Gastrocnemius medialis (tissue), 4 donors: ENCODE data around the gene BEND6. TPM values are rescaled to one million over a fixed set of nuclear protein-coding genes. Genes with fewer than 3 reads are reported as not detected.

Source experiments
- ATAC-seq, 2 donors: fragments of 150-250 bp; one replicate each; pipeline ENCODE4 v1.9.1; 2016
- DNase-seq, 2 donors: peaks; one replicate each; pipeline ENCODE4 v3.0.0-alpha.2; 2019
- H3K27ac ChIP-seq, 4 donors: fragments of 200-600 bp; sonication (generic); 1 replicate in 1 of 4; 2 replicates in 3 of 4; pipeline ENCODE4 v1.5.1; 2016 to 2018; ENCODE audit warnings: mild to moderate bottlenecking in 2 of 4, moderate library complexity in 1 of 4
- H3K27me3 ChIP-seq, 3 donors: fragments of 200-600 bp; sonication (generic) in 2 of 3; 1 replicate in 1 of 3; 2 replicates in 2 of 3; pipeline versions ENCODE4 v1.5.1 to v1.6.0; 2016 to 2019; ENCODE audit warnings: mild to moderate bottlenecking in 1 of 3, moderate library complexity in 1 of 3
- H3K36me3 ChIP-seq, 2 donors: fragments of 200-600 bp; sonication (generic) in 1 of 2; one replicate each; pipeline ENCODE4 v1.5.1; 2017 to 2018
- H3K4me1 ChIP-seq, 2 donors: fragments of 200-600 bp; sonication (generic) in 1 of 2; one replicate each; pipeline ENCODE4 v1.5.1; 2016 to 2017; ENCODE audit warnings: mild to moderate bottlenecking in 2 of 2
- H3K4me3 ChIP-seq, 4 donors: fragments of 200-600 bp; sonication (generic) in 3 of 4; 1 replicate in 1 of 4; 2 replicates in 3 of 4; pipeline ENCODE4 v1.5.1; 2016 to 2019; ENCODE audit warnings: mild to moderate bottlenecking in 2 of 4
- H3K9me3 ChIP-seq, 3 donors: fragments of 200-600 bp; sonication (generic) in 2 of 3; 1 replicate in 1 of 3; 2 replicates in 2 of 3; pipeline ENCODE4 v1.5.1; 2016 to 2019
- POLR2A ChIP-seq, 2 donors: fragments of 450-650 bp; IDR thresholded peaks; one replicate each; pipeline ENCODE4 v1.6.1; 2017; ENCODE audit warnings: antibody characterized with exemption in 2 of 2, mild to moderate bottlenecking in 2 of 2, moderate library complexity in 2 of 2
- in situ Hi-C, 4 donors: fragments of 200-750 bp; cut with MboI; loops; one replicate each; pipeline versions ENCODE4 v1.15.0 to v1.8.0; 2017; ENCODE audit warnings: low sequenced_read_pairs in 4 of 4
- intact Hi-C: fragments of 100-400 bp; cut with DNase I; formaldehyde crosslinking; loops from one replicate; pipeline ENCODE4 v1.15.1; 2023; ENCODE audit warnings: low total_unique reads
- total RNA-seq, 4 donors: library from RNA; depleted of rRNA; stranded (reverse); fragments of >200 nt; gene quantifications; one replicate each; pipeline versions ENCODE4 v1.1.0 to v1.2.3, GENCODE V29; 2016
- TF ChIP-seq, protein P1 (sequence below), 5 experiments: fragments of 450-650 bp in 3 of 5; fragments of 200-600 bp in 2 of 5; sonication (generic) in 2 of 5; IDR thresholded peaks in 4 of 5; conservative IDR thresholded peaks in 1 of 5; 1 replicate in 4 of 5; 2 replicates in 1 of 5; pipeline ENCODE4 v1.5.1; 2016 to 2019; ENCODE audit warnings: antibody characterized with exemption in 5 of 5, mild to moderate bottlenecking in 3 of 5, moderate library complexity in 3 of 5

BEND6 gene
- total RNA-seq, 4 donors from 2014 or later: 0.15 to 0.97 (median 0.56) TPM

DNA sequence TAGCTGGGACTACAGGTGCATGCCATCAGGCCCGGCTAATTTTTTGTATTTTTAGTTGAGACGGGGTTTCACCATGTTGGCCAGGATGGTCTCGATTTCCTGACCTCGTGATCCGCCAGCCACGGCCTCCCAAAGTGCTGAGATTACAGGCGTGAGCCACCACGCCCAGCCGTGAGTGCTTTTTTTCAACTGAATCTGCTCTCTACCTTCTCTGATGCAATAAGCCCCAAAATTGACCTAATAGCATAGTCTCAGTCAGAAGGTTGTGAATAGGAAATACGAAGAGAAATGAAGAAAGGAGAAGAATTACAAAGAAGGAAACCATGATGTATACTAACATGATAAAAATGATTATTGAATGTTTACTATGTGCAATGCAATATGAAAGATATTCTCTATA lies 33.2 kb downstream of the BEND6 start:
- Histone ChIP-seq H3K27me3 (no peaks in the 10 kb centered on the region), H3K4me1 (no peaks in the 10 kb centered on the region), H3K36me3 (no peaks in the 10 kb centered on the region), H3K9me3 (no peaks in the 10 kb centered on the region), H3K4me3 (no peak overlapping the region), H3K27ac (no peak overlapping the region)
- no peak for DNase-seq
- TF ChIP-seq, protein P1, sequence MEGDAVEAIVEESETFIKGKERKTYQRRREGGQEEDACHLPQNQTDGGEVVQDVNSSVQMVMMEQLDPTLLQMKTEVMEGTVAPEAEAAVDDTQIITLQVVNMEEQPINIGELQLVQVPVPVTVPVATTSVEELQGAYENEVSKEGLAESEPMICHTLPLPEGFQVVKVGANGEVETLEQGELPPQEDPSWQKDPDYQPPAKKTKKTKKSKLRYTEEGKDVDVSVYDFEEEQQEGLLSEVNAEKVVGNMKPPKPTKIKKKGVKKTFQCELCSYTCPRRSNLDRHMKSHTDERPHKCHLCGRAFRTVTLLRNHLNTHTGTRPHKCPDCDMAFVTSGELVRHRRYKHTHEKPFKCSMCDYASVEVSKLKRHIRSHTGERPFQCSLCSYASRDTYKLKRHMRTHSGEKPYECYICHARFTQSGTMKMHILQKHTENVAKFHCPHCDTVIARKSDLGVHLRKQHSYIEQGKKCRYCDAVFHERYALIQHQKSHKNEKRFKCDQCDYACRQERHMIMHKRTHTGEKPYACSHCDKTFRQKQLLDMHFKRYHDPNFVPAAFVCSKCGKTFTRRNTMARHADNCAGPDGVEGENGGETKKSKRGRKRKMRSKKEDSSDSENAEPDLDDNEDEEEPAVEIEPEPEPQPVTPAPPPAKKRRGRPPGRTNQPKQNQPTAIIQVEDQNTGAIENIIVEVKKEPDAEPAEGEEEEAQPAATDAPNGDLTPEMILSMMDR (IDR thresholded peaks at IDR 0.05 in 4 of 5, conservative IDR thresholded peaks at IDR 0.05 in 1 of 5): no peak
- TF ChIP-seq POLR2A (IDR thresholded peaks at IDR 0.05): no peak
- intact Hi-C loops (no loop called here), in situ Hi-C loops (no loop called here)
- ATAC-seq: no peak

DNA sequence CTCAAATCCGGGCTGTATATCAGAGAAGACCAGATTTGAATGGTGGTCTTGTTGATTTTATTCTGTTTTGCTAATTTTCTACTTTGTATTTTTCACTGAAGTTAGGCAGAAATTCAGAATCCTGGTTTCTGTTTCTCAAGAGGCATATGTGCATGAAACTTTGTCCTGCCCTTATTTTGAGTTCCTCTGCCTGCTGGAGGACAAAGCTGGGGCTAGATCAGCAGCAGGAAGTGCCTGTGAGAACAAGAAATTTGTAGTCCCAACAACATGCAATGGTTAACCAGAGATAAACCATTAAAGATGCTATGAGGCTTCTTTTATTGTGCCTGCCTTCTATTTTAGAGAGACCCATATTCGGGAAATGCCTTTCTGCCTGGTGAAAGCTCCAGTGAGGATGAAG lies 37.1 kb downstream of the BEND6 start:
- in situ Hi-C loops: no loop called here

DNA sequence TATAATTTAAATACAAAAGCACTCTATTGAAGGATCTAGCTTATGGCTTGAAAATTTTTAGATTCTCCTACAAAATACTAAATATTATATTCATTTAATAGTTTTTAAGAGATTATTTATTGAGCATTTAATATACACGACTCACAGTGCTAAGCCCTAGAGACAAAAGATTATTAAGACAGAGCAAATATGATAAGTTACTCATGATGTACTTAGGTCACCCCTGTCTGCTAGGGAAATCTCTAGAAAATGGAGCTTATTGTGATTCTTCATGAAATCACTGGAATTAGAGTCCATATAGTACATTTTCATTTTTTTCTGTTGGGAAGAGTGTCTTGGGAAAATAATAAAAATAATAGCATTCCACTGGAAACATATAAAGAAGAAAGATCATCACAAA lies 37.8 kb downstream of the BEND6 start:
- intact Hi-C loops (no loop called here), in situ Hi-C loops (no loop called here)
- ATAC-seq (no peak), DNase-seq (no peak)
- H3K27me3 ChIP-seq: no peaks in the 10 kb centered on the region
- H3K4me3 ChIP-seq: no peak overlapping the region
- H3K27ac ChIP-seq: no peak overlapping the region
- no peaks in the 10 kb centered on the region for H3K36me3 ChIP-seq
- no peaks in the 10 kb centered on the region for H3K9me3 ChIP-seq
- no peaks in the 10 kb centered on the region for H3K4me1 ChIP-seq
- TF ChIP-seq, protein P1 (IDR thresholded peaks at IDR 0.05 in 4 of 5, conservative IDR thresholded peaks at IDR 0.05 in 1 of 5): no peak
- TF ChIP-seq POLR2A (IDR thresholded peaks at IDR 0.05): no peak

More for the DNA sequence above, 37.1 kb downstream of the BEND6 start:
- no peaks in the 10 kb centered on the region for H3K27me3 ChIP-seq
- no peak for DNase-seq
- ATAC-seq: no peak
- H3K27ac ChIP-seq: no peak overlapping the region
- no peaks in the 10 kb centered on the region for H3K36me3 ChIP-seq
- intact Hi-C loops: no loop called here
- H3K4me3 ChIP-seq: no peak overlapping the region
- no peak for TF ChIP-seq POLR2A (IDR thresholded peaks at IDR 0.05)
- H3K9me3 ChIP-seq: no peaks in the 10 kb centered on the region
- H3K4me1 ChIP-seq: no peaks in the 10 kb centered on the region

DNA sequence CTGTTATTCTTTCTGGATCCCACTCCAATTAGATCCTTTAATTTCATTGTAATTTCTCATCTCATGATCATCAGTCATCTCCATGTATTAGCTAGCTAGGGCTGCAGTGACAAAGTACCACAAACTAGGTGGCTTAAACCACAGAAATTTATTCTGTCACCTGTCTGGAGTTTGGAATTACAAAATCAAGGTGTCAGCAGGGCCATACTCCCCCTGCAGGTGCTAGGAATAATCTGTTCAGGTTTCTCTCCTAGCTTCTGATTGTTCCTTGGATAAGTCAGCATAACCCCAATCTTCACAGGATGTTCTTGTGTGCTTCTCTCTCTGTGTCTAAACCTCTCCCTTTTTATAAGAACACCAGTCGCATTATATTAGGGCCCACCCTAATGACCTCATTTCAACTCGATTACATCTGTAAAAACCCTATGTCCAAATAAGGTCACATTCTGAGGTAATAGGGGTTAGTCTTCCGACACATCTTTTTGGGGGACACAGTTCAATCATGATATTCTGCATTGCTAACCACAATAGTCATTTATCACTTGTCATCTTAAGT lies 40.5 kb downstream of the BEND6 start:
- intact Hi-C loops (no loop called here), in situ Hi-C loops (no loop called here)
- Histone ChIP-seq H3K4me3 (no peak overlapping the region), H3K9me3 (no peaks in the 10 kb centered on the region), H3K27me3 (no peaks in the 10 kb centered on the region), H3K4me1 (no peaks in the 10 kb centered on the region), H3K36me3 (no peaks in the 10 kb centered on the region), H3K27ac (no peak overlapping the region)
- TF ChIP-seq, protein P1 (IDR thresholded peaks at IDR 0.05 in 4 of 5, conservative IDR thresholded peaks at IDR 0.05 in 1 of 5): no peak
- no peak for TF ChIP-seq POLR2A (IDR thresholded peaks at IDR 0.05)
- no peak for DNase-seq
- no peak for ATAC-seq

DNA sequence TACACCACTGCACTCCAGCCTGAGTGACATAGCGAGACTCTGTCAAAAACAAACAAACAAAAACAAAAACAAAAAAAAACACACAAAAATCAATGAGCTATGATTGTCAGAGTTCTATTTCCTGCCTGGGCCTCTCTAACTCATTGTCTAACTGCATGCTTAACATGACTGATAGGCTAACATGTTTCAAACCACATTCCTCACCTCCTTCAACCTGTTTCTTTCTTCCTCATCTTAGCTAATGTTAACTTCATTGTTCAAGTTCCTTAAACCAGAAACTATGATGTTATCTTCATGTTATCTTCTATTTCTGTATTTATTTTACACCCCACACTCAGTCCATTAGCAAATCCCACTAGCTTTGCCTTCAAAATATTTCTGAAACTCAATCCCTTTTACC lies 41.5 kb downstream of the BEND6 start:
- ATAC-seq (no peak), DNase-seq (no peak)
- H3K27ac ChIP-seq: no peak overlapping the region
- intact Hi-C loops: no loop called here
- no peaks in the 10 kb centered on the region for H3K36me3 ChIP-seq
- TF ChIP-seq, protein P1 (IDR thresholded peaks at IDR 0.05 in 4 of 5, conservative IDR thresholded peaks at IDR 0.05 in 1 of 5): no peak
- H3K4me3 ChIP-seq: no peak overlapping the region
- H3K9me3 ChIP-seq: no peaks in the 10 kb centered on the region
- no peaks in the 10 kb centered on the region for H3K27me3 ChIP-seq
- no peaks in the 10 kb centered on the region for H3K4me1 ChIP-seq
- in situ Hi-C loops: no loop called here
